A172 (cell line): ENCODE results near the gene SNRNP40. TPM values are rescaled to one million over a fixed set of nuclear protein-coding genes. Genes with fewer than 3 reads are reported as not detected.

Experiments
- DNase-seq: peaks from one replicate; pipeline ENCODE4 v3.0.0-alpha.2; 2015; ENCODE audit warnings: low spot score
- total RNA-seq: library from RNA; depleted of rRNA; stranded (reverse); fragments of >200 nt; shearing (Covaris generic); gene quantifications from 2 replicates; pipeline ENCODE4 v1.2.3, GENCODE V29; 2014; rRNA removed

The SNRNP40 gene
- total RNA-seq, 1 experiment from 2014 or later = 88.1 TPM

GRCh38 chr1:31232689-31233088 is 63.9 kb downstream of the SNRNP40 start:
- no peak for DNase-seq

GRCh38 chr1:31231802-31232201 is 64.8 kb downstream of the SNRNP40 start:
- no peak for DNase-seq

- DNase-seq = no peak
These were observed 66.2 kb downstream of the SNRNP40 start for GRCh38 chr1:31230378-31230777.

GRCh38 chr1:31228986-31229385 is 67.6 kb downstream of the SNRNP40 start:
- DNase-seq = no peak

- no peak for DNase-seq
These were observed 68.6 kb downstream of the SNRNP40 start for GRCh38 chr1:31227891-31228568.

GRCh38 chr1:31224068-31224467 is 72.5 kb downstream of the SNRNP40 start:
- DNase-seq = no peak

- DNase-seq = no peak
These were observed 74.4 kb downstream of the SNRNP40 start for GRCh38 chr1:31222176-31222575.

- DNase-seq = no peak
These were observed 75.5 kb downstream of the SNRNP40 start for GRCh38 chr1:31221072-31221471.

GRCh38 chr1:31219489-31219888 is 77.1 kb downstream of the SNRNP40 start:
- DNase-seq = no peak

GRCh38 chr1:31218705-31219104 is 77.9 kb downstream of the SNRNP40 start:
- no peak for DNase-seq

- DNase-seq = no peak
These were observed 80.6 kb downstream of the SNRNP40 start for GRCh38 chr1:31216016-31216415.

GRCh38 chr1:31215065-31215570 is 81.5 kb downstream of the SNRNP40 start:
- DNase-seq = no peak

GRCh38 chr1:31214316-31215064 is 82.1 kb downstream of the SNRNP40 start:
- no peak for DNase-seq

Other genes with a start within 250 kb of the SNRNP40 start
- 25.7 and 30.4 TPM in 2 replicates for gene PUM1, start 231.1 kb downstream of the SNRNP40 start, total RNA-seq
- 2.5 and 3.3 TPM in 2 replicates for gene NKAIN1, start 56.9 kb downstream of the SNRNP40 start, total RNA-seq
- 37.5 and 37.6 TPM in 2 replicates for gene ZCCHC17, start 244 bp upstream of the SNRNP40 start, total RNA-seq
- 9.0 and 19.5 TPM in 2 replicates for gene FABP3, start 76.3 kb upstream of the SNRNP40 start, total RNA-seq
- gene SERINC2, start 116.4 kb upstream of the SNRNP40 start, total RNA-seq = 16.8 and 18.9 TPM in 2 replicates